ENCODE measurements around the gene COL4A6.

The COL4A6 gene

GRCh38 chrX:108419401-108419800 is 18.8 kb downstream of the COL4A6 start (continued):
- no peak for TF ChIP-seq ZNF2 (tag by site-specific recombination; IDR thresholded peaks at IDR 0.05)
- no peak for TF ChIP-seq ZNF670 (tag by site-specific recombination; IDR thresholded peaks at IDR 0.05; ENCODE audit: low read depth)
- no peak for TF ChIP-seq ZNF610 (tag by site-specific recombination; IDR thresholded peaks at IDR 0.05; ENCODE audit: borderline replicate concordance)
- no peak for TF ChIP-seq ZNF580 (tag by site-specific recombination; IDR thresholded peaks at IDR 0.05)

GRCh38 chrX:108417257-108417656 is 21.0 kb downstream of the COL4A6 start:
- Histone ChIP-seq H3K27ac (ENCODE audit: extremely low read depth, low read depth, low read length) (no peak overlapping the region), H3K9me3 (ENCODE audit: control insufficient read depth, insufficient read depth, low read depth, low read length) (no peaks in the 10 kb centered on the region), H3K4me3 (ENCODE audit: low read depth, low read length) (no peak overlapping the region), H3K36me3 (ENCODE audit: control insufficient read depth in 2 of 2, insufficient read depth in 1 of 2, low read length in 2 of 2) (no peaks in the 10 kb centered on the region), H3K4me1 (ENCODE audit: control insufficient read depth, insufficient read depth, low read length) (no peaks in the 10 kb centered on the region)
- no peak for TF ChIP-seq ZNF449 (tag by site-specific recombination; IDR thresholded peaks at IDR 0.05)
- TF ChIP-seq ZNF837 (tag by site-specific recombination; IDR thresholded peaks at IDR 0.05), result no peak
- no peak for TF ChIP-seq SP7 (tag by site-specific recombination; IDR thresholded peaks at IDR 0.05)
- no peak for TF ChIP-seq PATZ1 (tag by site-specific recombination; IDR thresholded peaks at IDR 0.05)
- TF ChIP-seq OVOL3 (tag by site-specific recombination; IDR thresholded peaks at IDR 0.05), result no peak
- TF ChIP-seq KLF9 (tag by site-specific recombination; IDR thresholded peaks at IDR 0.05; ENCODE audit: low read depth), result no peak
- TF ChIP-seq ZNF560 (tag by site-specific recombination; IDR thresholded peaks at IDR 0.05; ENCODE audit: borderline replicate concordance), result no peak
- no peak for TF ChIP-seq ZNF423 (tag by site-specific recombination; IDR thresholded peaks at IDR 0.05)
- TF ChIP-seq ZNF302 (tag by site-specific recombination; IDR thresholded peaks at IDR 0.05; ENCODE audit: low read depth), result no peak
- no peak for TF ChIP-seq ZNF18 (tag by site-specific recombination; IDR thresholded peaks at IDR 0.05)
- no peak for TF ChIP-seq ZNF645 (tag by site-specific recombination; IDR thresholded peaks at IDR 0.05)
- POLR2A ChIA-PET, result no interaction called here
- CTCF ChIA-PET, result interaction anchor here (0.7 kb wide), 1 partner anchor 72 kb away, joined by 3 read pairs; no protein-coding TSS in a partner anchor

- Histone ChIP-seq H3K9me3 (ENCODE audit: control insufficient read depth, insufficient read depth, low read depth, low read length) (no peaks in the 10 kb centered on the region), H3K4me1 (ENCODE audit: control insufficient read depth, insufficient read depth, low read length) (peaks cover 3% of the 10 kb centered on the region; the same call in 1 of the 2 replicates), H3K4me3 (ENCODE audit: low read depth, low read length) (no peak overlapping the region), H3K36me3 (ENCODE audit: control insufficient read depth in 2 of 2, insufficient read depth in 1 of 2, low read length in 2 of 2) (no peaks in the 10 kb centered on the region), H3K27ac (ENCODE audit: extremely low read depth, low read depth, low read length) (no peak overlapping the region)
- POLR2A ChIA-PET, result no interaction called here
- TF ChIP-seq ZSCAN16 (tag by site-specific recombination; IDR thresholded peaks at IDR 0.05) (no peak), ZNF521 (tag by site-specific recombination; IDR thresholded peaks at IDR 0.05) (no peak), ZNF426 (tag by site-specific recombination; IDR thresholded peaks at IDR 0.05) (no peak), ELK4 (IDR thresholded peaks at IDR 0.05; ENCODE audit: borderline replicate concordance, low read depth, low read length) (no peak), ZNF138 (tag by site-specific recombination; IDR thresholded peaks at IDR 0.05; ENCODE audit: borderline replicate concordance) (no peak)
- CTCF ChIA-PET, result no interaction called here
Measured at GRCh38 chrX:108415891-108416290, 22.3 kb downstream of the COL4A6 start.
